Natural killer cell (primary cell): ENCODE measurements around the gene TPRG1. TPM values are rescaled to one million over a fixed set of nuclear protein-coding genes. Genes with fewer than 3 reads are reported as not detected.

Source experiments
- ATAC-seq, 3 donors: fragments of 150-1000 bp in 2 of 3; fragments of 200-7000 bp in 1 of 3; cut with Tn5 transposase; 1 replicate in 1 of 3; 2 replicates in 2 of 3; pipeline ENCODE4 v1.10.0; 2021; ENCODE audit warnings: mild to moderate bottlenecking in 2 of 3, moderate library complexity in 2 of 3
- DNase-seq, 2 donors: peaks; one replicate each; pipeline versions ENCODE4 v3.0.0 to v3.0.0-alpha.2; 2013 to 2021; ENCODE audit warnings: mixed read lengths in 1 of 2
- H3K27ac ChIP-seq: one replicate; pipeline ENCODE4 v1.5.1; 2013; ENCODE audit warnings: mild to moderate bottlenecking, low read length
- H3K27me3 ChIP-seq: one replicate; pipeline ENCODE4 v1.6.1; 2013; ENCODE audit warnings: low read length; ENCODE audit not compliant: control insufficient read depth, insufficient read depth
- H3K36me3 ChIP-seq: one replicate; pipeline ENCODE4 v1.6.1; 2013; ENCODE audit warnings: low read length; ENCODE audit not compliant: control insufficient read depth, insufficient read depth
- H3K4me1 ChIP-seq: one replicate; pipeline ENCODE4 v1.6.1; 2013; ENCODE audit warnings: low read length; ENCODE audit not compliant: control insufficient read depth, insufficient read depth
- H3K4me3 ChIP-seq: one replicate; pipeline ENCODE4 v1.5.1; 2013; ENCODE audit warnings: low read length
- H3K9me3 ChIP-seq: one replicate; pipeline ENCODE4 v1.6.1; 2013; ENCODE audit warnings: low read length; ENCODE audit not compliant: control insufficient read depth, insufficient read depth
- H3K27ac Mint-ChIP-seq, 2 donors: one replicate each; pipeline ENCODE4 v1.8.0; 2022; ENCODE audit warnings: mild to moderate bottlenecking in 2 of 2, mixed read lengths in 2 of 2, moderate library complexity in 1 of 2
- H3K27me3 Mint-ChIP-seq, 2 donors: one replicate each; pipeline ENCODE4 v1.8.0; 2022; ENCODE audit warnings: low read depth in 2 of 2, mixed read lengths in 2 of 2
- H3K36me3 Mint-ChIP-seq: one replicate; pipeline ENCODE4 v1.8.0; 2022; ENCODE audit warnings: mixed read lengths
- H3K4me1 Mint-ChIP-seq, 2 donors: one replicate each; pipeline ENCODE4 v1.8.0; 2022; ENCODE audit warnings: mixed read lengths in 2 of 2
- H3K4me3 Mint-ChIP-seq: one replicate; pipeline ENCODE4 v1.8.0; 2022; ENCODE audit warnings: mild to moderate bottlenecking, moderate library complexity, mixed read lengths
- H3K9me3 Mint-ChIP-seq, 2 donors: one replicate each; pipeline ENCODE4 v1.8.0; 2022; ENCODE audit warnings: mixed read lengths in 2 of 2
- CTCF ChIP-seq: fragments of 200-600 bp; IDR thresholded peaks from one replicate; pipeline ENCODE4 v1.8.0; 2022; ENCODE audit warnings: antibody characterized with exemption
- WGBS: methylation state at CpG from one replicate; pipeline ENCODE4 v1.1.7; 2013; ENCODE audit warnings: missing lambda C conversion rate; ENCODE audit not compliant: insufficient coverage; 5-methylcytosine and 5-hydroxymethylcytosine counted together
- intact Hi-C: fragments of 100-400 bp; cut with micrococcal nuclease; formaldehyde crosslinking; loops from one replicate; pipeline ENCODE4 v1.14.2; 2022
- total RNA-seq, 4 donors: library from RNA; stranded (reverse); fragments of 120-200 nt in 1 of 4; gene quantifications; one replicate each; pipeline versions ENCODE4 v1.2.3 to v1.2.4, GENCODE V29; 2013 to 2022

The TPRG1 gene
- total RNA-seq, 3 donors from 2014 or later (not counting 1 experiment from before 2014, with no cell fraction given), result 1.3 to 4.6 (median 1.9) TPM

DNA sequence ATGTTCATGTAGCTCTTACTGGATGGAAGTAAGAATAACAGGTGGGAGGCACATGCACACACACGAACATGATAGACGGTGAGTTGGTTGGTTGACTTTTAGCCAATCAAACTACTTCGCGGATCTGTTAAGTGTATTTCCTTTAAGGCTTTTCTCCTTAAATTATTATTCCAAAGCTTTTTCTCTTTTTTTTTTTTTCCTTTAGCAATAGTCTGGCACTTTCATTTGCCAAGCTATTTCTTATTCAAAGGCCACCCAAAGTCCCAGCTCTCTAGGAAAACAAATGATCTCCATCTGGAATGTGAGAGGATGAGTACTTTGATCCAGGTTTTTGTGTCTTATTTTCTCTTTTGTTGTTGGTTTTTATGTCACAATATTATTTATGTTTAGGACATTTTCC lies 141.1 kb downstream of the TPRG1 start:
- intact Hi-C loops, result no loop called here
- Mint-ChIP-seq H3K27ac (no peak overlapping the region), H3K27me3 (peaks cover 0 to 5% of the 10 kb centered on the region in 2 donors), H3K4me1 (no peaks in the 10 kb centered on the region), H3K4me3 (no peak overlapping the region), H3K9me3 (no peaks in the 10 kb centered on the region), H3K36me3 (no peaks in the 10 kb centered on the region)
- H3K9me3 ChIP-seq, result no peaks in the 10 kb centered on the region
- H3K4me1 ChIP-seq, result no peaks in the 10 kb centered on the region
- ATAC-seq (no peak), DNase-seq (no peak)
- H3K36me3 ChIP-seq, result no peaks in the 10 kb centered on the region
- H3K4me3 ChIP-seq, result no peak overlapping the region
- WGBS, result 98% methylated on average over 4 of the region's 4 CpGs
- no peaks in the 10 kb centered on the region for H3K27me3 ChIP-seq
- no peak overlapping the region for H3K27ac ChIP-seq
- TF ChIP-seq CTCF, result no peak

GRCh38 chr3:189316296-189317019 lies 144.7 kb downstream of the TPRG1 start:
- Histone ChIP-seq H3K27ac (no peak overlapping the region), H3K4me1 (no peaks in the 10 kb centered on the region), H3K9me3 (no peaks in the 10 kb centered on the region), H3K4me3 (no peak overlapping the region), H3K36me3 (no peaks in the 10 kb centered on the region), H3K27me3 (no peaks in the 10 kb centered on the region)
- TF ChIP-seq CTCF, result no peak
- Mint-ChIP-seq H3K27ac (no peak overlapping the region), H3K27me3 (peaks cover 2 to 7% of the 10 kb centered on the region in 2 donors), H3K4me3 (no peak overlapping the region), H3K36me3 (no peaks in the 10 kb centered on the region), H3K9me3 (peaks cover 0 to 2% of the 10 kb centered on the region in 2 donors), H3K4me1 (no peaks in the 10 kb centered on the region)
- intact Hi-C loops, result no loop called here
- 87% methylated on average over 5 of the region's 6 CpGs for WGBS
- ATAC-seq (no peak), DNase-seq (no peak)

DNA sequence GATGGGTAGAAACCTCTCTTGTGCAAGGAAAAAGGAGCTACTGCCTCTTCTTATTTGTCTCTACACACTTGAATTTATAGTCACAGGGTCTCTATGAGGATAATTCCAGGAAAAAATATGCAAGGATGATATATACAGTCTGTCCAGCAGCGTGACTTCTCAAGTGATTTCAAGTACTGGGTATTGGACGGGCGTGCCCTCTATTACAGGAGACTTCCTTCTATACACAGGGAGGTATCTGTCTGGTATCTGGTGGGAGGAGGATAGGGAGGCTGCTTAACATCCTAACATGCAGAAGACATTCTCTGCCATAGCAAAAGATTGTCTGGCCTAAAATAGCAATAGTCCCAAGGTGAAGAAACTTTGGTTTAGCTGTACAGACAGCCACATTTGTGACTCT lies 146.1 kb downstream of the TPRG1 start:
- no peak overlapping the region for H3K4me3 ChIP-seq

More for the DNA sequence above, 146.1 kb downstream of the TPRG1 start:
- Histone ChIP-seq H3K27me3 (no peaks in the 10 kb centered on the region), H3K9me3 (no peaks in the 10 kb centered on the region), H3K36me3 (no peaks in the 10 kb centered on the region), H3K4me1 (no peaks in the 10 kb centered on the region), H3K27ac (no peak overlapping the region)
- no peak for TF ChIP-seq CTCF
- DNase-seq, result no peak
- H3K4me3 Mint-ChIP-seq, result no peak overlapping the region
- H3K4me1 Mint-ChIP-seq, result peaks cover 0 to 4% of the 10 kb centered on the region in 2 donors
- ATAC-seq, result no peak
- H3K36me3 Mint-ChIP-seq, result no peaks in the 10 kb centered on the region
- intact Hi-C loops, result no loop called here
- H3K9me3 Mint-ChIP-seq, result peaks cover 0 to 2% of the 10 kb centered on the region in 2 donors
- no peak overlapping the region for H3K27ac Mint-ChIP-seq
- WGBS, result no CpG with 5 or more reads among the region's 3 CpGs
- peaks cover 0 to 7% of the 10 kb centered on the region in 2 donors for H3K27me3 Mint-ChIP-seq
